Astrocyte (in vitro differentiated cells and primary cell): ENCODE results near the gene AP3S2. TPM values are rescaled to one million over a fixed set of nuclear protein-coding genes. Genes with fewer than 3 reads are reported as not detected.

Experiments
- DNase-seq: peaks from one replicate; pipeline ENCODE4 v3.0.0-alpha.2; 2010; ENCODE audit warnings: low read depth
- FAIRE-seq: peaks from 2 replicates; lab custom pipeline; 2011; peaks lifted over from hg19 to GRCh38; lab: Jason Lieb, UNC
- H2AFZ ChIP-seq: 2 replicates; pipeline ENCODE4 v1.6.0; 2012; ENCODE audit warnings: low read depth, low read length, inconsistent platforms
- H3K27ac ChIP-seq: 2 replicates; pipeline ENCODE4 v1.5.1; 2011; ENCODE audit warnings: low read depth, low read length, inconsistent platforms
- H3K27me3 ChIP-seq: 2 replicates; pipeline ENCODE4 v1.6.0; 2011; ENCODE audit warnings: low read length, inconsistent platforms; ENCODE audit not compliant: insufficient read depth
- H3K36me3 ChIP-seq: 2 replicates; pipeline ENCODE4 v1.5.1; 2011; ENCODE audit warnings: low read length, inconsistent platforms; ENCODE audit not compliant: insufficient read depth
- H3K4me1 ChIP-seq: 2 replicates; pipeline ENCODE4 v1.5.1; 2011; ENCODE audit warnings: low read length, inconsistent platforms; ENCODE audit not compliant: insufficient read depth
- H3K4me2 ChIP-seq: 2 replicates; pipeline ENCODE4 v1.6.0; 2012; ENCODE audit warnings: low read length, inconsistent platforms
- H3K4me3 ChIP-seq: 2 replicates; pipeline ENCODE4 v1.5.1; 2011; ENCODE audit warnings: low read depth, mild to moderate bottlenecking, low read length, inconsistent platforms; ENCODE audit not compliant: insufficient read depth
- H3K79me2 ChIP-seq: 2 replicates; pipeline ENCODE4 v1.6.0; 2012; ENCODE audit warnings: mild to moderate bottlenecking, low read length, inconsistent platforms; ENCODE audit not compliant: insufficient read depth
- H3K9ac ChIP-seq: 2 replicates; pipeline ENCODE4 v1.6.0; 2012; ENCODE audit warnings: mild to moderate bottlenecking, low read length, inconsistent platforms
- H3K9me3 ChIP-seq: 2 replicates; pipeline ENCODE4 v1.5.1; 2012; ENCODE audit warnings: low read depth, mild to moderate bottlenecking, low read length, inconsistent platforms; ENCODE audit not compliant: insufficient read depth
- H4K20me1 ChIP-seq: 2 replicates; pipeline ENCODE4 v1.6.0; 2012; ENCODE audit warnings: low read length, inconsistent platforms; ENCODE audit not compliant: insufficient read depth
- H3K27ac Mint-ChIP-seq: one replicate; pipeline ENCODE4 v1.8.0; 2021; ENCODE audit warnings: mild to moderate bottlenecking, mixed read lengths; ENCODE audit not compliant: unreplicated experiment
- H3K27me3 Mint-ChIP-seq: one replicate; pipeline ENCODE4 v1.8.0; 2021; ENCODE audit warnings: low read depth, mixed read lengths; ENCODE audit not compliant: unreplicated experiment
- H3K36me3 Mint-ChIP-seq: one replicate; pipeline ENCODE4 v1.8.0; 2021; ENCODE audit warnings: low read depth, mixed read lengths; ENCODE audit not compliant: unreplicated experiment
- H3K4me1 Mint-ChIP-seq: one replicate; pipeline ENCODE4 v1.8.0; 2021; ENCODE audit warnings: low read depth, mixed read lengths; ENCODE audit not compliant: unreplicated experiment
- H3K4me3 Mint-ChIP-seq: one replicate; pipeline ENCODE4 v1.8.0; 2021; ENCODE audit warnings: mild to moderate bottlenecking, moderate library complexity, mixed read lengths; ENCODE audit not compliant: unreplicated experiment
- H3K9me3 Mint-ChIP-seq: one replicate; pipeline ENCODE4 v1.8.0; 2021; ENCODE audit warnings: mild to moderate bottlenecking, mixed read lengths; ENCODE audit not compliant: unreplicated experiment
- CTCF ChIP-seq: IDR thresholded peaks from 2 replicates; pipeline ENCODE4 v1.5.1; 2011; ENCODE audit warnings: low read depth, mild to moderate bottlenecking, inconsistent platforms, low read length, moderate library complexity; ENCODE audit not compliant: insufficient read depth
- EZH2 ChIP-seq: IDR thresholded peaks from 2 replicates; pipeline ENCODE4 v1.6.1; 2012; ENCODE audit warnings: mild to moderate bottlenecking, low read length, inconsistent platforms; ENCODE audit not compliant: insufficient read depth
- total RNA-seq: library from RNA; stranded (reverse); gene quantifications from 2 replicates; pipeline ENCODE4 v1.2.1, GENCODE V29; 2021

AP3S2 gene
- total RNA-seq, 1 donor from 2014 or later = 41.2 TPM

- Histone ChIP-seq H3K27ac (no peak overlapping the region), H3K4me2 (no peak overlapping the region), H3K9ac (no peak overlapping the region), H3K27me3 (no peaks in the 10 kb centered on the region), H3K36me3 (peaks cover 12% of the 10 kb centered on the region), H3K9me3 (no peaks in the 10 kb centered on the region), H2AFZ (no peak overlapping the region), H4K20me1 (no peaks in the 10 kb centered on the region), H3K79me2 (no peaks in the 10 kb centered on the region), H3K4me3 (no peak overlapping the region), H3K4me1 (peaks cover 18% of the 10 kb centered on the region)
- peaks cover 10% of the 10 kb centered on the region for H3K4me1 Mint-ChIP-seq
- H3K9me3 Mint-ChIP-seq = peaks cover 12% of the 10 kb centered on the region
- no peaks in the 10 kb centered on the region for H3K36me3 Mint-ChIP-seq
- no peak for TF ChIP-seq EZH2
- no peak for TF ChIP-seq CTCF
- H3K4me3 Mint-ChIP-seq = no peak overlapping the region
- DNase-seq (no peak), FAIRE-seq (no peak)
- H3K27ac Mint-ChIP-seq = no peak overlapping the region
- peaks cover 3% of the 10 kb centered on the region for H3K27me3 Mint-ChIP-seq
Measured at GRCh38 chr15:89784686-89784960, 109.2 kb downstream of the AP3S2 start.

GRCh38 chr15:89783861-89784685, 109.7 kb downstream of the AP3S2 start:
- peaks cover 10% of the 10 kb centered on the region for H3K4me1 Mint-ChIP-seq
- H3K27ac Mint-ChIP-seq = no peak overlapping the region
- peaks cover 3% of the 10 kb centered on the region for H3K27me3 Mint-ChIP-seq
- DNase-seq (no peak), FAIRE-seq (no peak)
- no peak overlapping the region for H3K4me3 ChIP-seq
- no peak overlapping the region for H3K27ac ChIP-seq
- peaks cover 18% of the 10 kb centered on the region for H3K4me1 ChIP-seq
- H3K79me2 ChIP-seq = no peaks in the 10 kb centered on the region
- H3K27me3 ChIP-seq = no peaks in the 10 kb centered on the region
- H3K4me3 Mint-ChIP-seq = no peak overlapping the region
- no peak overlapping the region for H2AFZ ChIP-seq
- TF ChIP-seq EZH2 (no peak), CTCF (no peak)
- H3K9ac ChIP-seq = no peak overlapping the region
- H3K4me2 ChIP-seq = no peak overlapping the region
- H4K20me1 ChIP-seq = no peaks in the 10 kb centered on the region
- no peaks in the 10 kb centered on the region for H3K36me3 Mint-ChIP-seq
- H3K36me3 ChIP-seq = peaks cover 12% of the 10 kb centered on the region
- H3K9me3 ChIP-seq = no peaks in the 10 kb centered on the region
- H3K9me3 Mint-ChIP-seq = peaks cover 12% of the 10 kb centered on the region
